HCT116 (cell line): ENCODE results near the gene FCRL3. TPM values are rescaled to one million over a fixed set of nuclear protein-coding genes. Genes with fewer than 3 reads are reported as not detected.

ENCODE experiments used
- ATAC-seq: fragments of 200-7000 bp; cut with Tn5 transposase; 2 replicates; pipeline ENCODE4 v1.9.1; 2020; ENCODE audit warnings: mild to moderate bottlenecking, moderate library complexity
- BruUV-seq: library from RNA; stranded (reverse); fragments of 400-500 nt; replicated peaks from 2 replicates; lab custom pipeline; 2021; lab: Mats Ljungman, UMichigan
- CTCF ChIA-PET: fragments of 300-600 bp; sonication (Branson Sonifier 250); formaldehyde crosslinking; loops from one replicate; lab custom pipeline; 2021; ENCODE audit warnings: antibody characterized with exemption; lab: Charles Lee
- POLR2A ChIA-PET: fragments of 300-600, 350-600 bp; sonication (Branson Sonifier 250); formaldehyde crosslinking; loops from one replicate; lab custom pipeline; 2021; ENCODE audit warnings: antibody characterized with exemption; lab: Charles Lee
- RAD21 ChIA-PET, 2 experiments: fragments of 300-600 bp; sonication (Branson Sonifier 250); formaldehyde crosslinking; loops; one replicate each; lab custom pipeline; 2023; ENCODE audit warnings: low total read pairs in 2 of 2; ENCODE audit not compliant: uncharacterized antibody in 2 of 2, unreplicated experiment in 2 of 2, low non-redundant PET in 1 of 2; lab: Charles Lee
- DNase-seq: peaks from one replicate; pipeline ENCODE4 v3.0.0-alpha.2; 2010; ENCODE audit warnings: low read depth, low spot score
- H2AFZ ChIP-seq: fragments of 200-600 bp; shearing (Covaris generic), sonication (generic); 2 replicates; pipeline ENCODE4 v1.6.1; 2017; ENCODE audit warnings: low read depth, mixed run types, mixed read lengths, antibody characterized with exemption, low read length; ENCODE audit not compliant: poor library complexity, severe bottlenecking
- H3K27ac ChIP-seq: 2 replicates; pipeline ENCODE4 v1.5.1; 2012; ENCODE audit warnings: low read depth, low read length
- H3K27me3 ChIP-seq: fragments of 200-600 bp; sonication (generic); 2 replicates; pipeline ENCODE4 v1.6.1; 2016; ENCODE audit warnings: mixed run types, low read length, mixed read lengths; ENCODE audit not compliant: insufficient read depth
- H3K36me3 ChIP-seq, 2 experiments: fragments of 200-500 bp in 1 of 2; fragments of 200-600 bp in 1 of 2; sonication (Bioruptor generic) in 1 of 2; sonication (generic) in 1 of 2; 2 replicates each; pipeline versions ENCODE4 v1.5.1 to v1.6.1; 2014 to 2016; ENCODE audit warnings: low read length in 2 of 2, inconsistent platforms in 1 of 2, mixed read lengths in 1 of 2, mixed run types in 1 of 2; ENCODE audit not compliant: insufficient read depth in 2 of 2, control insufficient read depth in 1 of 2
- H3K4me1 ChIP-seq, 2 experiments: fragments of 200-600 bp in 1 of 2; sonication (generic) in 1 of 2; 2 replicates each; pipeline versions ENCODE4 v1.5.1 to v1.6.1; 2012 to 2017; ENCODE audit warnings: low read length in 2 of 2, inconsistent platforms in 1 of 2, mild to moderate bottlenecking in 1 of 2, mixed read lengths in 1 of 2, mixed run types in 1 of 2, moderate library complexity in 1 of 2; ENCODE audit not compliant: insufficient read depth in 2 of 2, control insufficient read depth in 1 of 2
- H3K4me2 ChIP-seq: fragments of 200-600 bp; sonication (generic); 2 replicates; pipeline ENCODE4 v1.6.1; 2017; ENCODE audit warnings: mixed run types, low read length, mixed read lengths
- H3K4me3 ChIP-seq, 2 experiments: fragments of 200-600 bp in 1 of 2; sonication (generic) in 1 of 2; replicated peaks in 1 of 2; 2 replicates each; pipeline ENCODE4 v1.5.1; 2011 to 2016; ENCODE audit warnings: low read length in 2 of 2, control low read depth in 1 of 2, low read depth in 1 of 2, mild to moderate bottlenecking in 1 of 2, mixed read lengths in 1 of 2, mixed run types in 1 of 2
- H3K79me2 ChIP-seq: fragments of 200-600 bp; sonication (generic); 2 replicates; pipeline ENCODE4 v1.6.1; 2017; ENCODE audit warnings: mild to moderate bottlenecking, mixed run types, low read length, moderate library complexity, mixed read lengths; ENCODE audit not compliant: insufficient read depth
- H3K9ac ChIP-seq: fragments of 200-600 bp; sonication (generic); 2 replicates; pipeline ENCODE4 v1.6.1; 2016; ENCODE audit warnings: low read length, mixed read lengths
- H3K9me2 ChIP-seq: fragments of 200-600 bp; sonication (generic), shearing (Covaris generic); 2 replicates; pipeline ENCODE4 v1.6.1; 2017; ENCODE audit warnings: mixed run types, mild to moderate bottlenecking, moderate library complexity; ENCODE audit not compliant: insufficient read depth
- H3K9me3 ChIP-seq, 2 experiments: fragments of 200-500 bp in 1 of 2; fragments of 200-600 bp in 1 of 2; sonication (Bioruptor generic) in 1 of 2; sonication (generic) in 1 of 2; 2 replicates each; pipeline ENCODE4 v1.6.1; 2014 to 2017; ENCODE audit warnings: low read length in 2 of 2, mixed read lengths in 2 of 2, inconsistent platforms in 1 of 2, low read depth in 1 of 2, mild to moderate bottlenecking in 1 of 2, mixed run types in 1 of 2, moderate library complexity in 1 of 2; ENCODE audit not compliant: control insufficient read depth in 1 of 2, insufficient read depth in 1 of 2
- H4K20me1 ChIP-seq: fragments of 200-600 bp; sonication (generic), shearing (Covaris generic); 2 replicates; pipeline ENCODE4 v1.6.1; 2017; ENCODE audit warnings: mixed run types, mild to moderate bottlenecking, moderate library complexity; ENCODE audit not compliant: insufficient read depth
- CBX3 ChIP-seq: IDR thresholded peaks from 2 replicates; pipeline ENCODE4 v1.6.1; 2012; ENCODE audit warnings: low read depth
- CEBPB ChIP-seq: IDR thresholded peaks from 2 replicates; pipeline ENCODE4 v1.6.1; 2012; ENCODE audit warnings: low read depth
- CTCF ChIP-seq, 3 experiments: fragments of 200-600 bp in 1 of 3; sonication (generic) in 1 of 3; IDR thresholded peaks in 2 of 3; conservative IDR thresholded peaks in 1 of 3; 2 replicates each; pipeline ENCODE4 v1.5.1; 2012 to 2017; ENCODE audit warnings: low read depth in 2 of 3, low read length in 2 of 3, antibody characterized with exemption in 1 of 3, borderline replicate concordance in 1 of 3, control low read depth in 1 of 3, mild to moderate bottlenecking in 1 of 3, mixed read lengths in 1 of 3, mixed run types in 1 of 3, moderate library complexity in 1 of 3; ENCODE audit not compliant: insufficient read depth in 1 of 3
- EGR1 ChIP-seq: IDR thresholded peaks from 2 replicates; pipeline ENCODE4 v1.6.1; 2012; ENCODE audit warnings: low read depth
- ELF1 ChIP-seq: IDR thresholded peaks from 2 replicates; pipeline ENCODE4 v1.6.1; 2012; ENCODE audit warnings: low read depth, borderline replicate concordance
- EZH2 ChIP-seq: fragments of 200-600 bp; sonication (generic); IDR thresholded peaks from 2 replicates; pipeline ENCODE4 v1.6.1; 2017; ENCODE audit warnings: antibody characterized with exemption, mixed run types
- EZH2phosphoT487 ChIP-seq: fragments of 200-600 bp; IDR thresholded peaks from 2 replicates; pipeline ENCODE4 v1.6.1; 2018; ENCODE audit warnings: antibody characterized with exemption, borderline replicate concordance
- JUND ChIP-seq: IDR thresholded peaks from 2 replicates; pipeline ENCODE4 v1.6.1; 2012
- POLR2AphosphoS5 ChIP-seq: IDR thresholded peaks from 2 replicates; pipeline ENCODE4 v1.6.1; 2011; ENCODE audit warnings: mild to moderate bottlenecking, low read depth, low read length, moderate library complexity
- RAD21 ChIP-seq: IDR thresholded peaks from 2 replicates; pipeline ENCODE4 v1.6.1; 2012; ENCODE audit warnings: low read depth, mild to moderate bottlenecking
- SRF ChIP-seq: IDR thresholded peaks from 2 replicates; pipeline ENCODE4 v1.6.1; 2012; ENCODE audit warnings: low read depth
- TCF7L2 ChIP-seq: IDR thresholded peaks from 2 replicates; pipeline ENCODE4 v1.7.0; 2011; ENCODE audit warnings: borderline replicate concordance, inconsistent platforms; ENCODE audit not compliant: insufficient read depth, insufficient read length; ENCODE audit errors: extremely low read depth
- ZFX ChIP-seq: fragments of 450-650 bp; IDR thresholded peaks from 2 replicates; pipeline ENCODE4 v1.6.1; 2017
- ZNF274 ChIP-seq: fragments of 200-500 bp; sonication (Bioruptor generic); IDR thresholded peaks from 2 replicates; pipeline ENCODE4 v1.6.1; 2014; ENCODE audit warnings: mild to moderate bottlenecking, low read depth, low read length, inconsistent platforms
- intact Hi-C: fragments of 100-400 bp; cut with micrococcal nuclease; formaldehyde crosslinking; loops from 2 replicates; pipeline ENCODE4 v1.10.0; 2022
- total RNA-seq: library from RNA; stranded (reverse); gene quantifications from one replicate; pipeline ENCODE4 v1.2.1, GENCODE V29; 2021; ENCODE audit not compliant: unreplicated experiment

The FCRL3 gene
- total RNA-seq, 1 experiment from 2014 or later = not detected

- TF ChIP-seq ZFX = no peak
- TF ChIP-seq POLR2AphosphoS5 = no peak
- no peak for TF ChIP-seq ZNF274
- Histone ChIP-seq H3K4me3 (no peak overlapping the region), H3K4me2 (no peak overlapping the region), H4K20me1 (no peaks in the 10 kb centered on the region), H3K4me1 (no peaks in the 10 kb centered on the region), H3K27me3 (peaks cover 3% of the 10 kb centered on the region; the same call in 1 of the 2 replicates), H3K27ac (no peak overlapping the region), H2AFZ (no peak overlapping the region), H3K9ac (no peak overlapping the region), H3K9me3 (peaks cover 0 to 3% of the 10 kb centered on the region in 2 experiments; a peak in 1 of 4 replicates), H3K79me2 (no peaks in the 10 kb centered on the region), H3K9me2 (no peaks in the 10 kb centered on the region), H3K36me3 (no peaks in the 10 kb centered on the region)
- CTCF ChIA-PET = no interaction called here
- intact Hi-C loops = no loop called here
- no TSS peak for BruUV-seq
- no peak for ATAC-seq
- POLR2A ChIA-PET = no interaction called here
- RAD21 ChIA-PET = no interaction called here
- no peak for DNase-seq
Measured at GRCh38 chr1:157721985-157722384, 21.4 kb upstream of the FCRL3 start.

- no peaks in the 10 kb centered on the region for H3K79me2 ChIP-seq
- H3K9ac ChIP-seq = no peak overlapping the region
- intact Hi-C loops = no loop called here
- H4K20me1 ChIP-seq = no peaks in the 10 kb centered on the region
- no peaks in the 10 kb centered on the region for H3K4me1 ChIP-seq
- CTCF ChIA-PET = no interaction called here
- RAD21 ChIA-PET = no interaction called here
- BruUV-seq = no TSS peak
- no peaks in the 10 kb centered on the region for H3K9me3 ChIP-seq
- no peaks in the 10 kb centered on the region for H3K9me2 ChIP-seq
- POLR2A ChIA-PET = no interaction called here
- no peak overlapping the region for H3K4me3 ChIP-seq
- H2AFZ ChIP-seq = no peak overlapping the region
- DNase-seq (no peak), ATAC-seq (no peak)
- H3K36me3 ChIP-seq = no peaks in the 10 kb centered on the region
- TF ChIP-seq SRF (no peak), EZH2 (no peak), CEBPB (no peak), EZH2phosphoT487 (no peak), CTCF (IDR thresholded peaks at IDR 0.05 in 2 of 3, conservative IDR thresholded peaks at IDR 0.05 in 1 of 3; ENCODE audit: borderline replicate concordance in 1 of 3, insufficient read depth in 1 of 3, low read depth in 2 of 3, low read length in 2 of 3) (no peak), TCF7L2 (no peak), CBX3 (no peak), EGR1 (no peak), RAD21 (no peak), ZFX (no peak), ELF1 (no peak), JUND (no peak)
- H3K4me2 ChIP-seq = no peak overlapping the region
- no peak overlapping the region for H3K27ac ChIP-seq
- H3K27me3 ChIP-seq = peaks cover 9% of the 10 kb centered on the region; the same call in 1 of the 2 replicates
Measured at GRCh38 chr1:157715736-157716135, 15.2 kb upstream of the FCRL3 start.
